ENCODE measurements around the gene RALGAPA1. TPM values are rescaled to one million over a fixed set of nuclear protein-coding genes. Genes with fewer than 3 reads are reported as not detected.

RALGAPA1 gene
- total and polyA plus RNA-seq, 2 experiments from 2014 or later, result 21.9 to 27.3 TPM

DNA sequence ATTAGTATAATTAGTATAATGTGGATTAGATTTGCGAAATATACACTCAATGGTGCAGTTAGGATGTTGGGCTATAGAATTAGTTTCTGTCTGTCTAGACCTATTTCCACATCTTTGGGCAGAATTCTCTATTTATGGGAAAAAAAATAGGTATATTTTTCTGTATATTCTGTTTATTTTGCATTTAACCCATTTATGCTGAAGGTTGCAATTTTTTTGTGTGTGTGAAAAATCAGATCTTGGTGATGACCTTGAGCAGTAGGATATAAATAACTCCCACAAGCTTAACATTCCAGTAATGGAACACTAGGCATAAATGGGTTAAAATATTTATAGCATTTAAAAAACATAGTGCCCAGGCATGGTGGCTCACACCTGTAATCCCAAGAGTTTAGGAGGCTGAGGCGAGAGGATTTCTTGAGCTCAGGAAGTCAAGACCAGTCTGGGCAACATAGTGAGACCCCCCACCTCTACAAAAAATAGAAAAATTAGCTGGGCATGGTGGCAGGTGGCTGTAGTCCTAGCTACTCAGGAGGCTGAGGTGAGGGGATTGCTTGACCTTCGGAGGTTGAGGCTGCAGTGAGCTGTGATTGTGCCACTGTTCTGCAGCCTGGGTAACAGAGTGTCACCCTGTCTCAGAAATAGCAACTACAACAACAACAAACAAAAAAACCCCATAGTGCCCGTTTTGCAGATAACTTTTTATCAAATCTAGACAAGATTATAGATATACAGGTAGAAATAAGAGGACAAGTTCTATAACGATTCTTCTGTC is 26.3 kb upstream of the RALGAPA1 start (continued):
- TF ChIP-seq, protein P1, sequence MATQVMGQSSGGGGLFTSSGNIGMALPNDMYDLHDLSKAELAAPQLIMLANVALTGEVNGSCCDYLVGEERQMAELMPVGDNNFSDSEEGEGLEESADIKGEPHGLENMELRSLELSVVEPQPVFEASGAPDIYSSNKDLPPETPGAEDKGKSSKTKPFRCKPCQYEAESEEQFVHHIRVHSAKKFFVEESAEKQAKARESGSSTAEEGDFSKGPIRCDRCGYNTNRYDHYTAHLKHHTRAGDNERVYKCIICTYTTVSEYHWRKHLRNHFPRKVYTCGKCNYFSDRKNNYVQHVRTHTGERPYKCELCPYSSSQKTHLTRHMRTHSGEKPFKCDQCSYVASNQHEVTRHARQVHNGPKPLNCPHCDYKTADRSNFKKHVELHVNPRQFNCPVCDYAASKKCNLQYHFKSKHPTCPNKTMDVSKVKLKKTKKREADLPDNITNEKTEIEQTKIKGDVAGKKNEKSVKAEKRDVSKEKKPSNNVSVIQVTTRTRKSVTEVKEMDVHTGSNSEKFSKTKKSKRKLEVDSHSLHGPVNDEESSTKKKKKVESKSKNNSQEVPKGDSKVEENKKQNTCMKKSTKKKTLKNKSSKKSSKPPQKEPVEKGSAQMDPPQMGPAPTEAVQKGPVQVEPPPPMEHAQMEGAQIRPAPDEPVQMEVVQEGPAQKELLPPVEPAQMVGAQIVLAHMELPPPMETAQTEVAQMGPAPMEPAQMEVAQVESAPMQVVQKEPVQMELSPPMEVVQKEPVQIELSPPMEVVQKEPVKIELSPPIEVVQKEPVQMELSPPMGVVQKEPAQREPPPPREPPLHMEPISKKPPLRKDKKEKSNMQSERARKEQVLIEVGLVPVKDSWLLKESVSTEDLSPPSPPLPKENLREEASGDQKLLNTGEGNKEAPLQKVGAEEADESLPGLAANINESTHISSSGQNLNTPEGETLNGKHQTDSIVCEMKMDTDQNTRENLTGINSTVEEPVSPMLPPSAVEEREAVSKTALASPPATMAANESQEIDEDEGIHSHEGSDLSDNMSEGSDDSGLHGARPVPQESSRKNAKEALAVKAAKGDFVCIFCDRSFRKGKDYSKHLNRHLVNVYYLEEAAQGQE (IDR thresholded peaks at IDR 0.05; ENCODE audit: unreplicated experiment), result no peak
- TF ChIP-seq EZH2 (IDR thresholded peaks at IDR 0.05; ENCODE audit: low read depth, unreplicated experiment), result no peak
- no peak for TF ChIP-seq JUNB (IDR thresholded peaks at IDR 0.05; ENCODE audit: unreplicated experiment)
- TF ChIP-seq, protein P2, sequence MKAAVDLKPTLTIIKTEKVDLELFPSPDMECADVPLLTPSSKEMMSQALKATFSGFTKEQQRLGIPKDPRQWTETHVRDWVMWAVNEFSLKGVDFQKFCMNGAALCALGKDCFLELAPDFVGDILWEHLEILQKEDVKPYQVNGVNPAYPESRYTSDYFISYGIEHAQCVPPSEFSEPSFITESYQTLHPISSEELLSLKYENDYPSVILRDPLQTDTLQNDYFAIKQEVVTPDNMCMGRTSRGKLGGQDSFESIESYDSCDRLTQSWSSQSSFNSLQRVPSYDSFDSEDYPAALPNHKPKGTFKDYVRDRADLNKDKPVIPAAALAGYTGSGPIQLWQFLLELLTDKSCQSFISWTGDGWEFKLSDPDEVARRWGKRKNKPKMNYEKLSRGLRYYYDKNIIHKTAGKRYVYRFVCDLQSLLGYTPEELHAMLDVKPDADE (IDR thresholded peaks at IDR 0.05), result no peak
- no peak for TF ChIP-seq CREB1 (CRISPR knock-in tag; IDR thresholded peaks at IDR 0.05; ENCODE audit: low read depth)
- TF ChIP-seq ZNF331 (CRISPR knock-in tag; IDR thresholded peaks at IDR 0.05; ENCODE audit: low read depth), result no peak
- TF ChIP-seq, protein P3, sequence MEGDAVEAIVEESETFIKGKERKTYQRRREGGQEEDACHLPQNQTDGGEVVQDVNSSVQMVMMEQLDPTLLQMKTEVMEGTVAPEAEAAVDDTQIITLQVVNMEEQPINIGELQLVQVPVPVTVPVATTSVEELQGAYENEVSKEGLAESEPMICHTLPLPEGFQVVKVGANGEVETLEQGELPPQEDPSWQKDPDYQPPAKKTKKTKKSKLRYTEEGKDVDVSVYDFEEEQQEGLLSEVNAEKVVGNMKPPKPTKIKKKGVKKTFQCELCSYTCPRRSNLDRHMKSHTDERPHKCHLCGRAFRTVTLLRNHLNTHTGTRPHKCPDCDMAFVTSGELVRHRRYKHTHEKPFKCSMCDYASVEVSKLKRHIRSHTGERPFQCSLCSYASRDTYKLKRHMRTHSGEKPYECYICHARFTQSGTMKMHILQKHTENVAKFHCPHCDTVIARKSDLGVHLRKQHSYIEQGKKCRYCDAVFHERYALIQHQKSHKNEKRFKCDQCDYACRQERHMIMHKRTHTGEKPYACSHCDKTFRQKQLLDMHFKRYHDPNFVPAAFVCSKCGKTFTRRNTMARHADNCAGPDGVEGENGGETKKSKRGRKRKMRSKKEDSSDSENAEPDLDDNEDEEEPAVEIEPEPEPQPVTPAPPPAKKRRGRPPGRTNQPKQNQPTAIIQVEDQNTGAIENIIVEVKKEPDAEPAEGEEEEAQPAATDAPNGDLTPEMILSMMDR (conservative IDR thresholded peaks at IDR 0.05; ENCODE audit: low read depth in 2 of 2), result no peak

DNA sequence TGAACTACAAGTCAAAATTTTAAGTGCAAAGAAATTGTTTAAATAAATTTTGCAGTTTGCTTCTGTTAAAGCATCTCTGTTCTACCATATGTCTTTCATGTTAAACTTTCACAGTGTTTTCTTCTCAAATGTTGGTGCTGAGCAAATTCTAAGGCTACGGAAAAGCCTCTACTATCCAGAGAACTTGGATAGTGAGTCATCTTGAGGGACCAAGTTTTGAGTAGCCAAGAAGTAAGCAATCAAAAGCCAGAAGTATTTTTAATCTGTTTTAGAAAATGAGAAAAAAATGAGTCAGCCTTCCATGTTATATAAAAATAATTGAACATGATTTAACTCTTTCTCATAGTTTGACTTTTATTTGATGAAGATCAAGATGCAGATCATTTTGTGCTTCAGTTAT is 20.4 kb upstream of the RALGAPA1 start:
- Histone ChIP-seq H3K4me3 (no peak overlapping the region), H3K27ac (ENCODE audit: low read depth) (no peak overlapping the region), H3K4me1 (ENCODE audit: insufficient read depth) (peaks cover 7% of the 10 kb centered on the region), H3K4me2 (no peak overlapping the region), H3K36me3 (ENCODE audit: insufficient read depth) (no peaks in the 10 kb centered on the region; the same call in 1 of the 2 replicates), H3K27me3 (ENCODE audit: insufficient read depth) (no peaks in the 10 kb centered on the region), H3F3A (replicated peaks; ENCODE audit: low read depth) (peaks cover 3% of the 10 kb centered on the region; the same call in 1 of the 2 replicates), H2AFZ (no peak overlapping the region), H4K20me1 (replicated peaks; ENCODE audit: insufficient read depth) (peaks cover 3% of the 10 kb centered on the region; the same call in 1 of the 2 replicates), H3K79me2 (replicated peaks; ENCODE audit: insufficient read depth) (peaks cover 31% of the 10 kb centered on the region), H3K9me2 (ENCODE audit: insufficient read depth) (no peaks in the 10 kb centered on the region)
- no peak for ATAC-seq
- Mint-ChIP-seq H3K9me3 (peaks cover 3% of the 10 kb centered on the region; the same call in 2 of the 3 replicates), H3K27ac (no peak overlapping the region), H3K4me1 (peaks cover 8% of the 10 kb centered on the region), H3K4me3 (no peak overlapping the region), H3K36me3 (ENCODE audit: low read depth) (peaks cover 10% of the 10 kb centered on the region), H3K27me3 (ENCODE audit: insufficient read depth, low read depth, poor library complexity) (no peaks in the 10 kb centered on the region)
- DNase-seq (ENCODE audit: low spot score), result no peak
- TF ChIP-seq, protein P1 (IDR thresholded peaks at IDR 0.05; ENCODE audit: unreplicated experiment), result no peak
- TF ChIP-seq, protein P3 (conservative IDR thresholded peaks at IDR 0.05; ENCODE audit: low read depth in 2 of 2), result no peak
- TF ChIP-seq POLR2AphosphoS5 (IDR thresholded peaks at IDR 0.05; ENCODE audit: low read depth), result no peak

Measured in GM23338 (cell line).